Measurements from ENCODE around the gene PHTF2. TPM values are rescaled to one million over a fixed set of nuclear protein-coding genes. Genes with fewer than 3 reads are reported as not detected.
A peak's percentile ranks its signal among the peaks of the same experiment; 100 is the strongest.

Gene PHTF2
- polyA plus RNA-seq, 1 of the 3 experiments (the other 2 are of a cell fraction) = 21.2 TPM

DNA sequence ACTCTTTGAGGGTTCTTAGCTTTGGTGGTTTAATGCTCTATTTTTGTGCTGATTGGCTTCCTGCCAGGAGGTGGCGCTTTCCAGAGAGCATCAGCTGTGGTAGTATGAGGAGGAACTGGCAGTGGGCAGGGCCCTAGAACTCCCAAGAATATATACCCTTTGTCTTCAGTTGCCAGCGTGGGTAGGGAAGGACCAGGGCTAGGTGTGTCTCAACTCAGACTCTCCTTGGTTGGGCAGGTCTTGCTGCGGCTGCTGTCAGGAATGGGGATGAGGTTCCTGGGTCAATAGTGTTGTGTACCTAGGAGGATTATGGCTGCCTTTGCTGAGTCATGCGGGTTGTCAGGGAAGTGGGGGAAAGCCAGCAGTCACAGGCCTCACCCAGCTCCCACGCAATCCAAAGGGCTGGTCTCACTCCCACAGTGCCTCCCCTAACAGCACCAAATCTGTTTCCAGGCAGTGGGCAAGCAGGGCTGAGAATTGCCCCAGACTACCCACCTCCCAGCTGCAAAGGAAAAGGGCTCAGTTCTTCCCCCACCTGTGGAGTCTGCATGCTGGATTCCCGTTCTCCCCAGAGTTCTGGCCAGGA lies 191.5 kb downstream of the PHTF2 start:
- no peaks in the 10 kb centered on the region for H3F3A ChIP-seq (replicated peaks; ENCODE audit: insufficient read depth)
- no peaks in the 10 kb centered on the region for H3K9me2 ChIP-seq
- H3K4me3 ChIP-seq (ENCODE audit: low read depth in 2 of 2, low read length in 1 of 2) = no peak overlapping the region
- H3K9ac ChIP-seq = no peak overlapping the region
- no peaks in the 10 kb centered on the region for H3K4me1 ChIP-seq (ENCODE audit: control insufficient read depth in 1 of 2, insufficient read depth in 2 of 2, low read depth in 1 of 2, low read length in 1 of 2)
- DNase-seq = no peak
- TF ChIP-seq, protein P1, sequence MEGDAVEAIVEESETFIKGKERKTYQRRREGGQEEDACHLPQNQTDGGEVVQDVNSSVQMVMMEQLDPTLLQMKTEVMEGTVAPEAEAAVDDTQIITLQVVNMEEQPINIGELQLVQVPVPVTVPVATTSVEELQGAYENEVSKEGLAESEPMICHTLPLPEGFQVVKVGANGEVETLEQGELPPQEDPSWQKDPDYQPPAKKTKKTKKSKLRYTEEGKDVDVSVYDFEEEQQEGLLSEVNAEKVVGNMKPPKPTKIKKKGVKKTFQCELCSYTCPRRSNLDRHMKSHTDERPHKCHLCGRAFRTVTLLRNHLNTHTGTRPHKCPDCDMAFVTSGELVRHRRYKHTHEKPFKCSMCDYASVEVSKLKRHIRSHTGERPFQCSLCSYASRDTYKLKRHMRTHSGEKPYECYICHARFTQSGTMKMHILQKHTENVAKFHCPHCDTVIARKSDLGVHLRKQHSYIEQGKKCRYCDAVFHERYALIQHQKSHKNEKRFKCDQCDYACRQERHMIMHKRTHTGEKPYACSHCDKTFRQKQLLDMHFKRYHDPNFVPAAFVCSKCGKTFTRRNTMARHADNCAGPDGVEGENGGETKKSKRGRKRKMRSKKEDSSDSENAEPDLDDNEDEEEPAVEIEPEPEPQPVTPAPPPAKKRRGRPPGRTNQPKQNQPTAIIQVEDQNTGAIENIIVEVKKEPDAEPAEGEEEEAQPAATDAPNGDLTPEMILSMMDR (IDR thresholded peaks at IDR 0.05) = peak; percentile 21; the same call in 1 of the 2 replicates
- no peak for TF ChIP-seq TCF12 (IDR thresholded peaks at IDR 0.05)
- H3K4me2 ChIP-seq = no peak overlapping the region
- CTCF ChIA-PET = interaction anchor here (0.9 to 1.8 kb wide), 4 partner anchors 14 to 278 kb away, joined by 3 to 4 read pairs (median 4); no protein-coding TSS in a partner anchor
- H3K79me2 ChIP-seq (ENCODE audit: insufficient read depth) = no peaks in the 10 kb centered on the region
- H3K36me3 ChIP-seq (replicated peaks in 1 of 2; ENCODE audit: control insufficient read depth in 1 of 2, insufficient read depth in 2 of 2, low read length in 1 of 2) = no peaks in the 10 kb centered on the region
- no peaks in the 10 kb centered on the region for H3K27me3 ChIP-seq (ENCODE audit: insufficient read depth)
- WGBS (ENCODE audit: low lambda C conversion rate) = 88% methylated on average over 6 of the region's 6 CpGs
- 0 out of 2 replicates have a peak overlapping the region, but pooled peaks have one; percentile 3 for H2AFZ ChIP-seq (ENCODE audit: low read depth)
- H3K27ac ChIP-seq (ENCODE audit: low read depth in 2 of 2, low read length in 1 of 2) = no peak overlapping the region
- H3K9me3 ChIP-seq = 0 out of 2 replicates have a peak, but pooled peaks cover 4% of the 10 kb centered on the region
- POLR2A ChIA-PET = interaction anchor here (0.6 kb wide), 1 partner anchor 827 kb away, joined by 3 read pairs; no protein-coding TSS in a partner anchor
- no peaks in the 10 kb centered on the region for H4K20me1 ChIP-seq (ENCODE audit: insufficient read depth)

DNA sequence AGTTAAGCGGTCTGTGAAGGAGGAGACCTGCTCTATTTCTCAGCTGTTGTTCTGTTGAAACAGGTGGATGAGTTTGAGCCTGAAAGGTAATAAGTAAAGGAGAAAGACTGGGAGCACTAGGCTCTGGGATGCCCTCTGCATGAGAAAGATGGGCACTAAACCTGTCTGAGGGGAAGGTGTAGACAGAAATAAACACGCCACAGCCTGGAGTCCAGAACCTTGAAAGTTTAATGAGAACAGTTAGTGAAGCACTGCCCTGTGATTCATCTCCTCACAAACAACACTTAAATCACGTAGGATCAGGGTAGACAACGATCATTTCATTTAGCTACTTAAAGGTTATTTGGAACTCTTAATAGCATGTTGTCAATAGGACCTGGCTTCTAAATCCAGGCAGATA lies 193.1 kb downstream of the PHTF2 start:
- WGBS (ENCODE audit: low lambda C conversion rate) = 92% methylated on average over 4 of the region's 4 CpGs
- CTCF ChIA-PET = interaction anchor here (1.1 kb wide), 1 partner anchor 18 kb away, joined by 3 read pairs; no protein-coding TSS in a partner anchor

More for the DNA sequence above, 193.1 kb downstream of the PHTF2 start:
- no peaks in the 10 kb centered on the region for H3K9me2 ChIP-seq
- H3K36me3 ChIP-seq (replicated peaks in 1 of 2; ENCODE audit: control insufficient read depth in 1 of 2, insufficient read depth in 2 of 2, low read length in 1 of 2) = no peaks in the 10 kb centered on the region
- no peak overlapping the region for H2AFZ ChIP-seq (ENCODE audit: low read depth)
- TF ChIP-seq RAD21 (IDR thresholded peaks at IDR 0.05; ENCODE audit: low read length) (no peak), FOXM1 (IDR thresholded peaks at IDR 0.05; ENCODE audit: low read depth) (no peak), RFX5 (IDR thresholded peaks at IDR 0.05; ENCODE audit: low read length) (no peak), TCF12 (IDR thresholded peaks at IDR 0.05) (no peak), MXI1 (IDR thresholded peaks at IDR 0.05; ENCODE audit: low read depth, low read length) (no peak), FOXJ3 (CRISPR knock-in tag; IDR thresholded peaks at IDR 0.05) (no peak), RCOR1 (IDR thresholded peaks at IDR 0.05; ENCODE audit: low read length) (no peak), SIN3A (IDR thresholded peaks at IDR 0.05; ENCODE audit: borderline replicate concordance, low read depth, low read length) (no peak), YY1 (IDR thresholded peaks at IDR 0.05; ENCODE audit: low read depth) (no peak), MEF2A (IDR thresholded peaks at IDR 0.05; ENCODE audit: borderline replicate concordance, low read depth) (no peak)
- TF ChIP-seq, protein P2, sequence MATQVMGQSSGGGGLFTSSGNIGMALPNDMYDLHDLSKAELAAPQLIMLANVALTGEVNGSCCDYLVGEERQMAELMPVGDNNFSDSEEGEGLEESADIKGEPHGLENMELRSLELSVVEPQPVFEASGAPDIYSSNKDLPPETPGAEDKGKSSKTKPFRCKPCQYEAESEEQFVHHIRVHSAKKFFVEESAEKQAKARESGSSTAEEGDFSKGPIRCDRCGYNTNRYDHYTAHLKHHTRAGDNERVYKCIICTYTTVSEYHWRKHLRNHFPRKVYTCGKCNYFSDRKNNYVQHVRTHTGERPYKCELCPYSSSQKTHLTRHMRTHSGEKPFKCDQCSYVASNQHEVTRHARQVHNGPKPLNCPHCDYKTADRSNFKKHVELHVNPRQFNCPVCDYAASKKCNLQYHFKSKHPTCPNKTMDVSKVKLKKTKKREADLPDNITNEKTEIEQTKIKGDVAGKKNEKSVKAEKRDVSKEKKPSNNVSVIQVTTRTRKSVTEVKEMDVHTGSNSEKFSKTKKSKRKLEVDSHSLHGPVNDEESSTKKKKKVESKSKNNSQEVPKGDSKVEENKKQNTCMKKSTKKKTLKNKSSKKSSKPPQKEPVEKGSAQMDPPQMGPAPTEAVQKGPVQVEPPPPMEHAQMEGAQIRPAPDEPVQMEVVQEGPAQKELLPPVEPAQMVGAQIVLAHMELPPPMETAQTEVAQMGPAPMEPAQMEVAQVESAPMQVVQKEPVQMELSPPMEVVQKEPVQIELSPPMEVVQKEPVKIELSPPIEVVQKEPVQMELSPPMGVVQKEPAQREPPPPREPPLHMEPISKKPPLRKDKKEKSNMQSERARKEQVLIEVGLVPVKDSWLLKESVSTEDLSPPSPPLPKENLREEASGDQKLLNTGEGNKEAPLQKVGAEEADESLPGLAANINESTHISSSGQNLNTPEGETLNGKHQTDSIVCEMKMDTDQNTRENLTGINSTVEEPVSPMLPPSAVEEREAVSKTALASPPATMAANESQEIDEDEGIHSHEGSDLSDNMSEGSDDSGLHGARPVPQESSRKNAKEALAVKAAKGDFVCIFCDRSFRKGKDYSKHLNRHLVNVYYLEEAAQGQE (IDR thresholded peaks at IDR 0.05; ENCODE audit: low read depth, low read length) = no peak
- TF ChIP-seq, protein P3, sequence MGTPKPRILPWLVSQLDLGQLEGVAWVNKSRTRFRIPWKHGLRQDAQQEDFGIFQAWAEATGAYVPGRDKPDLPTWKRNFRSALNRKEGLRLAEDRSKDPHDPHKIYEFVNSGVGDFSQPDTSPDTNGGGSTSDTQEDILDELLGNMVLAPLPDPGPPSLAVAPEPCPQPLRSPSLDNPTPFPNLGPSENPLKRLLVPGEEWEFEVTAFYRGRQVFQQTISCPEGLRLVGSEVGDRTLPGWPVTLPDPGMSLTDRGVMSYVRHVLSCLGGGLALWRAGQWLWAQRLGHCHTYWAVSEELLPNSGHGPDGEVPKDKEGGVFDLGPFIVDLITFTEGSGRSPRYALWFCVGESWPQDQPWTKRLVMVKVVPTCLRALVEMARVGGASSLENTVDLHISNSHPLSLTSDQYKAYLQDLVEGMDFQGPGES (IDR thresholded peaks at IDR 0.05; ENCODE audit: low read depth, low read length) = no peak
- H4K20me1 ChIP-seq (ENCODE audit: insufficient read depth) = no peaks in the 10 kb centered on the region
- H3K9me3 ChIP-seq = 0 out of 2 replicates have a peak, but pooled peaks cover 4% of the 10 kb centered on the region
- H3F3A ChIP-seq (replicated peaks; ENCODE audit: insufficient read depth) = no peaks in the 10 kb centered on the region
- no peak overlapping the region for H3K27ac ChIP-seq (ENCODE audit: low read depth in 2 of 2, low read length in 1 of 2)
- H3K4me3 ChIP-seq (ENCODE audit: low read depth in 2 of 2, low read length in 1 of 2) = no peak overlapping the region
- no peak for DNase-seq
- POLR2A ChIA-PET = no interaction called here
- no peak overlapping the region for H3K9ac ChIP-seq
- no peak overlapping the region for H3K4me2 ChIP-seq
- no peaks in the 10 kb centered on the region for H3K4me1 ChIP-seq (ENCODE audit: control insufficient read depth in 1 of 2, insufficient read depth in 2 of 2, low read depth in 1 of 2, low read length in 1 of 2)
- no peaks in the 10 kb centered on the region for H3K27me3 ChIP-seq (ENCODE audit: insufficient read depth)
- no peaks in the 10 kb centered on the region for H3K79me2 ChIP-seq (ENCODE audit: insufficient read depth)
